NCI-H2196 treated with DMSO at 0.1 percent for 48 hours (cell line): ENCODE measurements around the gene KIAA1958.
"Not testable (repeated sequence)": the region's sequence is repeated elsewhere in the genome, so short reads cannot be mapped to it uniquely, and the experiment has no call there.

Experiments
- DNase-seq: peaks from one replicate; lab custom pipeline; 2025; ENCODE audit not compliant: unreplicated experiment; lab: John Stamatoyannopoulos, UW

Gene KIAA1958

DNA sequence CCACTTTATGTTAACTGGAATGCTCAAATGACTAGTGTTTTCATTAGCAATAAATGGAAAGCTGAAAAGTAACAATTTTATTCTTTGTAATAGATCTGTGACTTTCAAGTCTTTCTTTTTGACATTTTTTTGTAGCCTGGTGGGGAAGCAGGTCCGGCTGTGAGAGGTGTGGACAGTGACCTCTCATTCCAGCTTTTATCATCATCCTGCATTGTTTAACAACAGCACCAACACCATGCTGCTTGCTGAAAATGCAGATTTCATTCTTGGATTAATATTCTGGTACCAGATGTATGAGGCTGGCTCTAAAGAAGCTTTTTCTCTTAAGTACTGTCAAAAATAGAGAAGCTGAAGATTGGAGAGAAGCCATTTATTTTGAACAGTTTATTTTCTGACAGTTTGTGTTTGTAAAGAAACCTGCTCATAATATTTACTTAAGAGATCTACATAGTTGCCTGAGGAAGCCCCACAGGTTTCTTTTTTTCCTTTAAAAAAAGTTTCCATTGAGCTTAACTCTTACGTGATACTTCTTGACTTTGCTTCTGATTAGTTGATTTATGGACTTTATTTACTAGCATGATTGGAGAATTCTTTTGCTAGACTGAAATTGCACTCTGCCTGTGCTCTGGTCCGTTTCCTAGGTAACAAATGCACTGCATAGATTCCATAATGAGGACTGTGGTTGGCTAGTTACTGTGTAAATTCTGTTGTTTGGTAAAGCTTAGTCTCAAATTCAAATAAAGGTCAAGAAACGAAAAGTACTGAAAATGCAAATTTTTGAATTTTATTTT is 3.4 kb downstream of the KIAA1958 start:
- DNase-seq: no peak

DNA sequence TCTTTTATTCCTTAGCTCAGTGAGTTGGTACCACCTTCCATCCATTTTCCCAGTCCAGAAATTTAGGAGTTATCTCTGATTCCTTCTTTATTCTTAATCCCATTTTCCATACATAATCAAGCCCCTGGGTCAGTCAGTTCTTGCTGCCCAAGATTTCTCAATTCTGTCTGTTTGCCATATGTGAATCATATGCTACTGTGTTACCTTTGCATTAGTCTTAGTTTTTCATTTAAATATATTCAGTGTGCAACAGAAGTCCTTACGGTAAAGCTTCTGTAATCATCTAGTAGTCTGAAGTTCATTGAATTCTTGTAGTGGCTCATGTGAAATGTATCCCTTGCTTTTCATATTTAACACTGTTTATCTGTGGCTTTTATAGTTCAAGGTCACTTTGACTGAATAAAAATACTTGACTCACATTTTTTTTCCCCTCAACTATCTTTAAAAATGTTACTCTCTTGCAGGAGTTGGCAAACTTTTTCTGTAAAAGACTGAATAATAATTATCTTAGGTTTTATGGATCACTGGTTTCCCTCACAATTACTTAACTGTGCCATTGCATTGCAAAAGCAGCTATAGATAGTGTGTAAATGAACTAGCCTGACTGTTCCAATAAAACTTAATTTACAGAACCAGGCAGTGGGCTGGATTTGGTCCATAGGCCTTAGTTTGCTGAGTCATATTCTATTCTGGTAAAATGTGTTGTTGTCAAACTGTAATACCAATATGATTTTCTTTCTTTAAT is 6.9 kb downstream of the KIAA1958 start:
- no peak for DNase-seq

DNA sequence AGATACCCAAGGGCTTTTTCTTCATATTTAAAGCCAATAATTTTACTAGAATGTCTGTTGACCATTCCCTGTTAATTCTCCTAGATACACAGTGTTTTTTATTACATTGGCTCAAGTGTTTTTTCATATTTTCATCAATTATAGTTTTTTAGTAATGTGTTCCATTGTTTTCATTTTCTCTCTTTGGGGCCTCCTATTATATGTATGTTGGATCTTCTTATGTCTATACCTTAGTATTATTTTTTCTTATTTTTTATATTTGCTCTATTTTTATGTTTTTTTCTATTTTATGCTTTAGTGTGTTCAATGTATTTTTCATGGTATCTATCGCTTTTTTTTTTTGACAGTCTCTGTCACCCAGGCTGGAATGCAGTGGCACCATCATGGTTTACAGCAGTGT is 7.5 kb downstream of the KIAA1958 start:
- no peak for DNase-seq

DNA sequence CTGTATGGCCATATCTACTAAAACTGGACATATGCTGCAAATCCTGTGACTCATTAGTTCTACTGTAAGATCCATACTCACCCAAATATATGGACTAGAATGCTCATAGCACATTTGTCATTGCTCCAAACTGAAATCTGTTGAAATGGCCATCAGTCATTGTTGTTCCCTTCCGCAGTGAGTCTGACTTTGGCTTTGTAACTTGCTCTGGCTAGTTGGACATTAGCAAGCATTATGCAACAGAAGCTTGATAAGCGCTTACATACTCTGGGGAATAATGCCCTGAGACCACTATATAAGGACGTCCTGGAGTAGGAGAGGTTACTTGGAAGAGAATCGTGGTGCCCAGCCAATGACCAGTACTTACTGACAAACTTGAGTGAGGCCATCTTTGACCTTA is 9.0 kb downstream of the KIAA1958 start:
- no peak for DNase-seq

DNA sequence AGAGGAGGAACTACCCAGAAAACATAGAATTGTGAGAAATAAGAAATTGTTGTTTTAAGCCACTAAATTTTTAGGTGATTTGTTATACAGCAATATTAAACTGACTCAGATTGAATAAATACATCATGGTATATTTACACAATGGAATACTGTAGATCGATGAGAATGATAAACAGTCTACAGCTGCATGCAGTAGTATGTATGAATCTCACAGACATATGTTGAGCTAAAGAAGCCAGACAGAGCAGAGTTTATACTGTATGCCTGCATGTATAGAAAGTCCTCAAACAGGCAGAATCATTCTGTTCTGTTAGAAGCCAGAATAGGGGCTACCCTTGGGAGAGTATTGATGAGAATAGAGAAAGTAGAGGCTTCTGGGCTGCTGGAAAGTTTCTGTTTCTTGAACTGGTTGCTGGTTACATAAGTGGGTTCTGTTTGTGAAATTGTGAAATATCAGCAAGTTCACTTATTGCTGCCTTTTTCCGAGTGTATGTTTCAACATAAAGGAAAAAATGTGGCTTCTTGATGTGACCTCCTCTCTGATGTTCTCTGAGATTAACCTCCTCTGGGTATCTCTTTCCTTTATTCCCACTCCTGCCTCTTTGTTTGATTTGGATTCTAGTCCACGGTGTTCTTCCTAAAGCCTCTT is 9.6 kb downstream of the KIAA1958 start:
- DNase-seq: no peak

DNA sequence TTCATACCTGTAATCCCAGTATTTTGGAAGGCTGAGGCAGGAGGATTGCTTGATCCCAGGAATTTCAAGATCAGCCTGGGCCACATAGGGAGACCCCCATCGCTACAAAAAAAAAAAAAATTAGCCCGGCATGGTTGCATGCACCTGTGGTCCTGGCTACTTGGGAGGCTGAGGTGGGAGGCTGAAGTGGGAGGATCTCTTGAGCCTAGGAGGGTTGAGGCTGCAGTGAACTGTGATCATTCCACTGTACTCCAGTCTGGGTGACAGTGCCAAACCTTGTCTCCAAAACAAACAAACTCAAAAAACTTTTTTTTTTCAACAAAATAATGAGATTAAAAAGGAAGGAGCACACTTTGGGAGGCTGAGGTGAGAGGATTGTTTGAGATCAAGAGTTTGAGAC is 14.2 kb downstream of the KIAA1958 start:
- no peak for DNase-seq

DNA sequence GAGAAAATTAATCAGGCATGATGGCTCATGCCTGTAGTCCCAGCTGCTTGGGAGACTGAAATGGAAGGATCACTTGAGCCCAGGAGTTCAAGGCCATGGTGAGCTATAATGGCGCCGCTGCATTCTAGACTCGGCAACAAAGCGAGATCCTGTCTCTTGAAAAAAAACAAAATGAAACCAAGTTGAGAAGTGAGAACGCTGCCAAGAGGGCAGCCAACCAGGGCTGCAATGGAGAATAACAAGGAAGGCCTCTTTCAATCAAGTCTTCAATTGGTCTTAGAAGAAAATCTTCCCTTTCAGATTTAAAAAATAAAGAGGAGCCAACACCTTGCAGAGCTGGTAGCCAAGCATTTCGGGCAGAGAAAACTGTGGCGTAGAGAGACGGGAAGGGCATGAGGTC is 14.7 kb downstream of the KIAA1958 start:
- DNase-seq: no peak

DNA sequence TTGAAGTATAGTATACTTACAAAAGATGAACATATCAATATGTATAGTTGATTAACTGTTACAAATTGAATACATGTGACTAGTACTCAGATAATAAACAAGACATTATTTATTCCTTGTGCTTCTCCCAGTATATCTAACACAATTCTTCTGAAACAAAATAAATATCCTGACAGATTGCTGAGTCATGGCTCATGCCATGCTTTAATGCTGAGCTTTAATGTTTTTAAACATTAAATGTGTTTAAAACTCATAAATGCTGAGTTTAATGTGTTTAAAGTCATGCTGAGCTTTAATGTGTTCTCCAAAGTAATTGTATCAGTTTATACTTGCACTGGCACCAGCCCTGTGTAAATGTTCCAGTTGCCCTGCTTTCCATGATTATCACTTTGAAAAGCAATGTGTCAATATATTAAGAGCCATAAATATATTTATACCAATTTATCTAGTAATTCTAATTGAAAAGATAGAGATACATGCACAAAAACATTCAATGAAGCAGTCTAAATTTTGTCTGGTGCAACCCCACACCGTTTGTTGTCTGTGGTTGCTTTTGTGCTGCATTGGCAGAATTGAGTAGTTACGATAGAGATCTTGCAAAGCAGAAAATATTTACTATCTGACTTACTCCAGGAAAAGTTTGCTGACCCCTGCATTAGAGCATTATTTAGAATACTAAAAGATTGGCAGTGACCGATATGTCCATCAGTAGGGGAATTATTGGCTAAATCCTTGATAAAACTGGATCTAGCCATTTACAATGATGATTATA is 15.7 kb downstream of the KIAA1958 start:
- no peak for DNase-seq

DNA sequence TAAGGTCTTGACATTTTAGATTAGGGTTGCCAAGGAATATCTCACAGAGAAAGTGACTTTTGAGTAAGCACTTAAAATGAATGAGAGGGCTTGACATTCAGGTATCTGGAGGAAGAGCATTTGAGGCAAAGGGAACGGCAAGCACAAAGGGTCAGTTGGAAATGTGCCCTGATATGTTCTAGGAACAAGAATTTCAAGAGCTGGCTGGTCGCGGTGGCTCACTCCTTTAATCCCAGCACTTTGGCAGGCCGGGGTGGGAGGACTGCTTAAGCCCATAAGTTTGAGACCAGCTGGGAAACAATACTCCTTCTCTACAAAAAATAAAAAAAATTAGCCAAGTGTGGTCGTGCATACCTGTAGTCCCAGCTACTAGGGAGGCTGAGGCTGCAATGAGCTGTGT is 16.5 kb downstream of the KIAA1958 start:
- no peak for DNase-seq

DNA sequence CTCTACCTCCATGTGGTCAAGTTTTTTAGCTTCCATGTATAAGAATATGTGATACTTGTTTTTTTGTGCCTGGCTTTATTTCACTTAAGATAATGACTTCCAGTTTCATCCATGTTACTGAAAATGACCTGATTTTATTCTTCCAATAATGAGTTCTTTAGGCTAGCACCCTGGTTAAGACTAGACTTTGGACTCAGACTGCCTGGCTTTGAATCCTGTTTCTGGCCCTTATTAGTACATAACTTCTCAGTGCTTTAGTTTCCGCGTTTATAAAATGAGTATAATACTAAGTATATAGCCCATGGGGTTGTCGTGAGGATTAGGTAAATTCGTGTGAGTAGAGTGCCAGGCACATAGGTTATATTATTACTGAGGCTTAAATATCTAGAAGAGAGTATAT is 18.5 kb downstream of the KIAA1958 start:
- DNase-seq: no peak

DNA sequence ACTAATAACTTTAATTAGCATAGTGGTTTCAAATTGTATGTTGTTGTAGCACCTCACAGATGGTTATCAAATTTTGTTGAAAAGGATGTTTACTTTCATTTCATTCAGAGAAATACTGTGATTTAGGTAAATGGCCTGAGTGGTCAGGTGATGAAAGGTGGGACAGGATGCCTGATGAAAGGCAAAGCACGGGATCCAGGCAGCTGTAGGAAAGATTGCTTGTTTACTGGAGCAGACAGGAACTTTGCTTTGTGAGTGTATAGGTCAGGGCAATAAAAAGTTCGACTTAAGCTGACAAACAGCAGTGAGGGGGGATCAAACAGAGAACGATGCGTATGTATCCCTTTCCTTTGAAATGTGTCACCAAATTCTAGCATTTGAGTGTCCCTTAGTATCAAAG is 19.0 kb downstream of the KIAA1958 start:
- DNase-seq: no peak

DNA sequence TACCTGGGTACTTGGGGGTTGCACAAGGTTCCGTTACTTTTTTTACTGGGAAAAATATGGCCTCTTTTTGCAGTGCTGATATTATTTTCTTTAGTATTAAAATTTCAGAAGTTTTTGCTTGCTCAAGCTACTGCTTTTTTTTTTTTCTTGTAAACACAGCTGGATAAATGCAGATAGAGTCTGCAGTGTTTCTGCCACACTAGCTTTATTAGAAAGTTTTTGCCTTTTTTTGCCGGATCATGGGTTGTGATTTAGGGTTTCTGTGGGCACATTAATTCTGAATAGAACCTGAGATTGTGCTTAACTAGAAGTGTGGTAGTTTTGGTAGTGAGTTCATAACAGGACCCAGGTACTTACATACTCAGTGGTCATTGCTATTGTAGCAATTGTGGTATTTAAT is 19.9 kb downstream of the KIAA1958 start:
- no peak for DNase-seq

DNA sequence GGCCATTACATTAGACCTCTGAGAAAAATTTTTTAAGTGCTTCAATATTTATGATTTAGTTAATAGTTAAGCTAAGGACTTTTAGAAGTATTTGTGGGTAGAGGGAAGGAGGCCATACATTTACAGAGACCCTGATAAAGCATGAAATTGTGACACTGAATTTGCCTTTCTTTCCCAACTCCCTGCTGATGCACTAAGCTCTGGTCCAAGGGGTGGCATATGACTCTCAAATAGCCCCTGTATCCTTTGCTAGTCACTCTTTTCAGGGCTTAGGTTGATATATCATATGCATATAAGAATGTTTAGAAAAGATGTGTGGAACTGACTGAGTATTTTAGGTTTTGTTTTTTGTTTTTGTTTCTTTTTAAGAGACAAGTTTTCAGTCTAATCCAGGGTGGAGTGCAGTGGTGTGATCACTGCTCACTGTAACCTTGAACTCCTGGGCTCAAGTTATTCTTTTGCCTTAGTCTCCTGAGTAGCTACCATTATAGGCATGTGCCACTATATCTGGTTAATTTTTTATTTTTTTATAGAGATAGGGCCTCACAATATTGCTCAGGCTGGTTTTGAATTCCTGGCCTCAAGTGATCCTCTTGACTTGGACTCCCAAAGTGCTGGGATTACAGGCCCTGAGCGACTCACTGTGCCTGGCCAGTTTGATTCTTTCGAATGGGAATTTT is 20.5 kb downstream of the KIAA1958 start:
- no peak for DNase-seq

DNA sequence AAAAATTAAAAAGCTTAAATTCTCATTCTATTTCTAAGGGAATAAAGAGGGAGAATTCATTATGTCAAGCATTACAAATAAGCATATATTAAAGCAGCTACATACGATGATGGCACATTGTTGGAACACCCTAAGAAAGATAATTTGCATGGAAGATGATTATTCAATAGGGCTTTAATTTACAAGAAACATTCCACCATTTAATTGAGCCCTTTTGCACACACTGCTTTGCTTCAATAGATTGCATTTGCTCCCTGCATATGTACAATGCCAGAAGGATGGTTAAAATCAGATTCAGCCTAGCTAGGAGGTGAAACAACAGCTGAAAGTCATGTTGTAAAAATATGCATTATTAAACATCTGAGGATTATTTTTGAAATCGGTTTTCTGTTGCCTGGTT is 21.8 kb downstream of the KIAA1958 start:
- no peak for DNase-seq

DNA sequence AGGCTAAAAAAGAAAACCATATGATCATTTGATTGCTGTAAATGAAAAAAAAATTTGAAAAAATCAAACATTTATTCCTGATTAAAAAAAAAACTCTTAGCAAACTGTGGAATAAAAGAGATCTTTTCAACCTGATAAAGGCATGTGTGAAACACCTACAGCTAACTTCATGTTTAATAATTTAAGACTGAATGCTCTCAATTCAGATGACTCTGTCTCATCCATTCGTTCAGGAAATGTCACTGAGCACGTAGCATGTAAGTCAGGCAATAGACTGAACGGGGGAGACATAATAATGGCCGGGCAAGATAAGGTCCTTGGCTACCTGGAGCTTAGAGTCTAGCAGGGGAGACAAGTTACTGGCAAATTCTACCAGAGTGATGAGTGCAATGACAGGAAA is 25.8 kb downstream of the KIAA1958 start:
- not testable (repeated sequence) for DNase-seq

DNA sequence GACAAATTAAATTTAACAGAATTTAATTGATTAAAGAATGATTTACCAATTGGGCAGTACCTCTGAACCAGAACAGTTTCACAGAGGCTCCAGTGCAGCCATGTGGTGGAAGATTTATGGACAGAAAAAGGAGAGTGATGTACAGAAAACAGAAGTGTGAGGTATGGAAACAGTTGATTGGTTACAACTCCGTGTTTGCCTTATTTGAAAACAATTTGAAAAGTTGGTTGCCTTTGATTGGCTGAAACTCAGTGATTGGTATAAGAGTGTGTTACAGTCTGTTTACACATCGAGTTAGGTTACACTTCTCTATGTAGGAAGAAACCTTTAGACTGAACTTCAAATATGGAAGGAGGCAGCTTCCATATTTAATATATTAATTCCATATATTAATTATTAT is 30.1 kb downstream of the KIAA1958 start:
- DNase-seq: no peak

DNA sequence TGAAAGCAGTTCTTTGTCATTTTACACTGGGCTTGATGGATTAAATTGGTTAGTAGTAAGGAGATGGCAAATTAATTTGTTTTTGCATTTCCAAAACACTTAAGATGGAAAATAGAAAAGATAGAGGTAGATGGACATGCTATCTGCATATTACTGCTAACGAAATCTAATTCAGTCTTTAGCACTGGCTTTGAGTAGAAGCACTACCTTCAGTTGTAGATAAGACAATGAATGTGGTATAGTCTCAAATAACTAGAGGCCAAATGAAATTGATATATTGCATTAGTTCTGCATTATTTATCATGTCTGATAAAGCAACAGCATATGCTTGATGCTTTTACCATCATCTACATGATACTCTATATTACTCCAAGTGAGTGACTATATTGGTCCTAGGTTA is 33.4 kb downstream of the KIAA1958 start:
- no peak for DNase-seq

DNA sequence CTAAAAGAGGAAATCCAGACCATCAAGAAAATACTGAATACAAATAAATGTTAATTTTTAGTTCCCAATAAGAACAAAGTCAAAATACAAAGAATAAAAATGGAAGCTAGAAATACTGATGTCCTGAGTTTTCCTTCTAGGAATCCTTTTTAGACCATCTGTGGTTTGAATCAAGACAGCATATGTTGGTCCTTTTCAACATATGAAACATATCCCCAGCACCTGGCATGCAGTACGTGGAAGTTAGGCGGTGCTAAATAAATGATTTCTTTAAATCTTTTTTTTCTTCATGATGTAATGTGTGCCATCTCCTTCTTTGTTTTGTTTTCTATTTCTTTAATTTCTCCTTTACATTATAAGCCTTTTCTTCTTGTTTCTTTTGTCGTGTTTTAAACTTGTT is 34.0 kb downstream of the KIAA1958 start:
- DNase-seq: no peak

DNA sequence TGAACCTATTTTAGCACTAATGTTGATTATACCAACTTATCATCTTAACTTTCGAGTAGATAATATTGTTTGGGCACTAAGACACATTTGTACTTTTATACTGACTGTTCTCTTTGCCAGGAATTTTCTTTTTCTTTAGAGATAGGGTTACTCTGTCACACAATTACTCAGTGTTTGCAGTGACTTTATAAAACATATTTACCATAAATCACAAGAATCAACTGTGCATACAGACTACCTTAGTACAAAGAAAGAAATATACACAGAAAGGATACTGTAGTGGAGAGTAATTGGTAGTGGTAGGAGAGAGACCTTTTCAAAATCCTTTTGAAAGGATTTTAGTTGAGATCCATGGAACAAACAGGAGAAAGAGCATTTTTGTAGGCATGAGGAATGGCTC is 40.3 kb downstream of the KIAA1958 start:
- no peak for DNase-seq

DNA sequence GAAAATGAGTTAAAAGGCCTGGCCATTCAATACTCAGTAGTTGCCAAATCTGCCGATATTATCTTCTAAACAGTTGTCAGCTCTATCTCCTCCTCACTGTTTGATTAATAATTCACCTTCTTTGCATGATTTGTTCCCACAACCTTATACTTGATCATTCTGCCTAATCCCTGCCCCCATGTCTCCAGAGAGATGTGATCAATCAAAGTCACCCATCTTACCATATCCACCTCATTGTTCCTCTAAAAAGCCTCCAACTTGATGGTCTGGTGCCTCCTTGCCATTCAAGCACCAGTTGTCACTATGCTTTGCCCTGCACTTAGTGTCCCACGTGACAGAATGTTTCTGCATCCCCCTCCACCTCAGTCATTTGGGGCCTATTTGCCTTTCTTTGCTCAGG is 41.3 kb downstream of the KIAA1958 start:
- no peak for DNase-seq

DNA sequence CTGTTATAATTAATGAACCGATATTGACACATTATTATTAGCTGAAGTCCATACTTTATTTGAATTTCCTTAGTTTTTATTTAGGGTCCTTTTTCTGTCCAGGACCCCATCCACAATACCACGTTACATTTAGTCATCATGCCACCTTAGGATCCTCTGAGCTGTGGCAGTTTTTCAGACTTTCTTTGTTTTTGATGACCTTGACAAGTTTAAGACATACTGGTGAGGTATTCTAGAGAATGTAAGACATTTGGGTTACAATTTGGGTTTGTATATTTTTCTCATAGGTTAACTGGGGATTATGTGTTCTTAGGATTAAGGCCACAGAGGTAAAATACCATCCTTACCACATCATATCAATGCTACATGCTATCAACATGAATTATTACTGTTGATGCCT is 42.7 kb downstream of the KIAA1958 start:
- DNase-seq: no peak
